ENCODE measurements around the gene LHX8. TPM values are rescaled to one million over a fixed set of nuclear protein-coding genes. Genes with fewer than 3 reads are reported as not detected.

LHX8 gene
- total RNA-seq, 1 experiment from 2014 or later, result 0.37 TPM

DNA sequence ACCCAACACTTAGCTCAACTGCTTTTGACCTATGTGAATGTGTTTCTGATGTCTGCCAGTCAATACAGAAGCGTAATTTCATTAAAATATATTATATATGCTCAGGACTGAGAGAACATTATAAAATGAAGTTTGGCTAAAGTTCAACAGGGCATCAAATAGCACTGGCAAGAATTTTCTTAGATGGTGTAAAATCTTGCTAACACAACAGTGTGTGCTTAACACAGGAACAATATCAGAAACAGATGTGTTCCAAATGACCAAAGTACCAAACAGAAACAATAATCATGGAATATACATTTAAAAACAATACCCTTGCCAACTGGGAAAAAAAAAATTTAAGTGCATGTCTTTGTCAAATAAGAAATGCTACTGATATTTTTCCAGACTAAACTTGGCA, 10.4 kb upstream of the LHX8 start:
- Mint-ChIP-seq H3K27ac (no peak overlapping the region), H3K36me3 (no peaks in the 10 kb centered on the region), H3K4me3 (no peak overlapping the region), H3K4me1 (peaks cover 17% of the 10 kb centered on the region), H3K27me3 (ENCODE audit: low read depth) (peaks cover 35% of the 10 kb centered on the region), H3K9me3 (no peaks in the 10 kb centered on the region)
- TF ChIP-seq, protein P1, sequence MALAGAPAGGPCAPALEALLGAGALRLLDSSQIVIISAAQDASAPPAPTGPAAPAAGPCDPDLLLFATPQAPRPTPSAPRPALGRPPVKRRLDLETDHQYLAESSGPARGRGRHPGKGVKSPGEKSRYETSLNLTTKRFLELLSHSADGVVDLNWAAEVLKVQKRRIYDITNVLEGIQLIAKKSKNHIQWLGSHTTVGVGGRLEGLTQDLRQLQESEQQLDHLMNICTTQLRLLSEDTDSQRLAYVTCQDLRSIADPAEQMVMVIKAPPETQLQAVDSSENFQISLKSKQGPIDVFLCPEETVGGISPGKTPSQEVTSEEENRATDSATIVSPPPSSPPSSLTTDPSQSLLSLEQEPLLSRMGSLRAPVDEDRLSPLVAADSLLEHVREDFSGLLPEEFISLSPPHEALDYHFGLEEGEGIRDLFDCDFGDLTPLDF (CRISPR knock-in tag; IDR thresholded peaks at IDR 0.05), result no peak
- TF ChIP-seq MXD4 (CRISPR knock-in tag; IDR thresholded peaks at IDR 0.05; ENCODE audit: borderline replicate concordance), result no peak
- no peak for TF ChIP-seq PRRX2 (CRISPR knock-in tag; IDR thresholded peaks at IDR 0.05)
- no peak for TF ChIP-seq ELF4 (CRISPR knock-in tag; IDR thresholded peaks at IDR 0.05; ENCODE audit: low read depth)
- TF ChIP-seq SMAD4 (CRISPR knock-in tag; IDR thresholded peaks at IDR 0.05), result no peak
- TF ChIP-seq HMGXB4 (CRISPR knock-in tag; IDR thresholded peaks at IDR 0.05), result no peak
- TF ChIP-seq ZNF219 (CRISPR knock-in tag; IDR thresholded peaks at IDR 0.05; ENCODE audit: borderline replicate concordance), result no peak
- TF ChIP-seq JUN (CRISPR knock-in tag; IDR thresholded peaks at IDR 0.05), result no peak
- TF ChIP-seq ZNF121 (CRISPR knock-in tag; IDR thresholded peaks at IDR 0.05), result no peak
- TF ChIP-seq TEAD4 (CRISPR knock-in tag; IDR thresholded peaks at IDR 0.05), result no peak
- no peak for TF ChIP-seq NFATC4 (CRISPR knock-in tag; IDR thresholded peaks at IDR 0.05)
- TF ChIP-seq, protein P2, sequence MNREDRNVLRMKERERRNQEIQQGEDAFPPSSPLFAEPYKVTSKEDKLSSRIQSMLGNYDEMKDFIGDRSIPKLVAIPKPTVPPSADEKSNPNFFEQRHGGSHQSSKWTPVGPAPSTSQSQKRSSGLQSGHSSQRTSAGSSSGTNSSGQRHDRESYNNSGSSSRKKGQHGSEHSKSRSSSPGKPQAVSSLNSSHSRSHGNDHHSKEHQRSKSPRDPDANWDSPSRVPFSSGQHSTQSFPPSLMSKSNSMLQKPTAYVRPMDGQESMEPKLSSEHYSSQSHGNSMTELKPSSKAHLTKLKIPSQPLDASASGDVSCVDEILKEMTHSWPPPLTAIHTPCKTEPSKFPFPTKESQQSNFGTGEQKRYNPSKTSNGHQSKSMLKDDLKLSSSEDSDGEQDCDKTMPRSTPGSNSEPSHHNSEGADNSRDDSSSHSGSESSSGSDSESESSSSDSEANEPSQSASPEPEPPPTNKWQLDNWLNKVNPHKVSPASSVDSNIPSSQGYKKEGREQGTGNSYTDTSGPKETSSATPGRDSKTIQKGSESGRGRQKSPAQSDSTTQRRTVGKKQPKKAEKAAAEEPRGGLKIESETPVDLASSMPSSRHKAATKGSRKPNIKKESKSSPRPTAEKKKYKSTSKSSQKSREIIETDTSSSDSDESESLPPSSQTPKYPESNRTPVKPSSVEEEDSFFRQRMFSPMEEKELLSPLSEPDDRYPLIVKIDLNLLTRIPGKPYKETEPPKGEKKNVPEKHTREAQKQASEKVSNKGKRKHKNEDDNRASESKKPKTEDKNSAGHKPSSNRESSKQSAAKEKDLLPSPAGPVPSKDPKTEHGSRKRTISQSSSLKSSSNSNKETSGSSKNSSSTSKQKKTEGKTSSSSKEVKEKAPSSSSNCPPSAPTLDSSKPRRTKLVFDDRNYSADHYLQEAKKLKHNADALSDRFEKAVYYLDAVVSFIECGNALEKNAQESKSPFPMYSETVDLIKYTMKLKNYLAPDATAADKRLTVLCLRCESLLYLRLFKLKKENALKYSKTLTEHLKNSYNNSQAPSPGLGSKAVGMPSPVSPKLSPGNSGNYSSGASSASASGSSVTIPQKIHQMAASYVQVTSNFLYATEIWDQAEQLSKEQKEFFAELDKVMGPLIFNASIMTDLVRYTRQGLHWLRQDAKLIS (CRISPR knock-in tag; IDR thresholded peaks at IDR 0.05; ENCODE audit: borderline replicate concordance), result no peak
- no peak for TF ChIP-seq E2F4 (CRISPR knock-in tag; IDR thresholded peaks at IDR 0.05; ENCODE audit: borderline replicate concordance, low read depth)
- no peak for TF ChIP-seq NFYB (CRISPR knock-in tag; conservative IDR thresholded peaks at IDR 0.05; ENCODE audit: low read depth)
- TF ChIP-seq ETV6 (CRISPR knock-in tag; IDR thresholded peaks at IDR 0.05), result no peak
- TF ChIP-seq OVOL2 (CRISPR knock-in tag; IDR thresholded peaks at IDR 0.05; ENCODE audit: borderline replicate concordance), result no peak
- TF ChIP-seq, protein P3, sequence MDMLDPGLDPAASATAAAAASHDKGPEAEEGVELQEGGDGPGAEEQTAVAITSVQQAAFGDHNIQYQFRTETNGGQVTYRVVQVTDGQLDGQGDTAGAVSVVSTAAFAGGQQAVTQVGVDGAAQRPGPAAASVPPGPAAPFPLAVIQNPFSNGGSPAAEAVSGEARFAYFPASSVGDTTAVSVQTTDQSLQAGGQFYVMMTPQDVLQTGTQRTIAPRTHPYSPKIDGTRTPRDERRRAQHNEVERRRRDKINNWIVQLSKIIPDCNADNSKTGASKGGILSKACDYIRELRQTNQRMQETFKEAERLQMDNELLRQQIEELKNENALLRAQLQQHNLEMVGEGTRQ (CRISPR knock-in tag; IDR thresholded peaks at IDR 0.05), result no peak
- DNase-seq (ENCODE audit: low spot score) (no peak), ATAC-seq (no peak)
- POLR2A ChIA-PET, result no interaction called here
- CTCF ChIA-PET, result no interaction called here

- Mint-ChIP-seq H3K27ac (no peak overlapping the region), H3K36me3 (no peaks in the 10 kb centered on the region), H3K27me3 (ENCODE audit: low read depth) (peaks cover 42% of the 10 kb centered on the region), H3K4me3 (no peak overlapping the region), H3K9me3 (no peaks in the 10 kb centered on the region), H3K4me1 (peaks cover 24% of the 10 kb centered on the region)
- CTCF ChIA-PET, result interaction anchor here (0.6 kb wide), 1 partner anchor 71 kb away, joined by 3 read pairs; no protein-coding TSS in a partner anchor
- 0 out of 2 replicates have a peak, but pooled peaks have one; percentile 12 for TF ChIP-seq FOXP4 (CRISPR knock-in tag; IDR thresholded peaks at IDR 0.05)
- TF ChIP-seq JAZF1 (CRISPR knock-in tag; IDR thresholded peaks at IDR 0.05), result no peak
- peak; percentile 91 for ATAC-seq
- POLR2A ChIA-PET, result no interaction called here
- peak; percentile 65 for DNase-seq (ENCODE audit: low spot score)
Observed at GRCh38 chr1:75124510-75124909, 9.7 kb upstream of the LHX8 start.

All from WTC11 (cell line).